Measurements from ENCODE around the gene CHRNB1. TPM values are rescaled to one million over a fixed set of nuclear protein-coding genes. Genes with fewer than 3 reads are reported as not detected.

Gene CHRNB1
- total and polyA plus RNA-seq, 10 of the 15 experiments (the other 5 are each of a cell fraction or from before 2014, with no cell fraction given): 5.8 to 14.8 (median 11.3) TPM

GRCh38 chr17:7407485-7408251 is 37.2 kb upstream of the CHRNB1 start, which contains the start of gene NLGN2:
TSS of gene NLGN2 (plus strand) at chr17:7407845. CDS start at chr17:7408256, 411 bp downstream.
- ChIA-PET CTCF (no interaction called here), RAD21 (ENCODE audit: unreplicated experiment) (no interaction called here), SMC1A (ENCODE audit: uncharacterized antibody, unreplicated experiment) (no interaction called here), POLR2A (interaction anchor here (1.4 kb wide), 1 partner anchor 11 kb away, joined by 3 read pairs; no protein-coding TSS in a partner anchor)
- intact Hi-C loops (cut with micrococcal nuclease; ENCODE audit: unreplicated experiment) (no loop called here), in situ Hi-C loops (cut with MboI) (no loop called here)
- no peaks in the 10 kb centered on the region for H3K9me3 ChIP-seq (replicated peaks; ENCODE audit: control insufficient read depth, insufficient read depth, low read length)
- H4K20me1 ChIP-seq (ENCODE audit: control insufficient read depth, insufficient read depth): no peaks in the 10 kb centered on the region
- 55% methylated on average over 4 of the region's 12 CpGs for WGBS (ENCODE audit: insufficient coverage, insufficient replicate concordance, low lambda C conversion rate, missing lambda C conversion rate)
- no peak within 1 kb of the TSS for H3K9ac ChIP-seq (ENCODE audit: control insufficient read depth, insufficient read depth, low read length)
- H3K4me2 ChIP-seq (ENCODE audit: control insufficient read depth, insufficient read depth): no peak within 1 kb of the TSS
- peaks cover 3% of the 10 kb centered on the region; the same call in 1 of the 2 replicates for H3K4me1 ChIP-seq (ENCODE audit: control insufficient read depth, insufficient read depth, low read length)
- H3K79me2 ChIP-seq (ENCODE audit: control insufficient read depth, insufficient read depth, low read length): peaks cover 2% of the 10 kb centered on the region
- H3K36me3 ChIP-seq (ENCODE audit: control insufficient read depth in 2 of 2, insufficient read depth in 2 of 2, low read length in 1 of 2): no peaks in the 10 kb centered on the region
- no peak within 1 kb of the TSS for H2AFZ ChIP-seq (ENCODE audit: control insufficient read depth, low read depth, low read length)
- DNase-seq (ENCODE audit: low read depth, low spot score) (no peak), FAIRE-seq (no peak), ATAC-seq (no peak)
- H3K27ac ChIP-seq (ENCODE audit: control insufficient read depth, insufficient read depth): no peak within 1 kb of the TSS
- no peak within 1 kb of the TSS for H3K4me3 ChIP-seq
- H3K27me3 ChIP-seq (replicated peaks in 1 of 2; ENCODE audit: control insufficient read depth in 2 of 2, insufficient read depth in 2 of 2, low read length in 1 of 2): peaks cover 0 to 6% of the 10 kb centered on the region in 2 experiments; a peak in 2 of 4 replicates
- TF ChIP-seq USF2 (IDR thresholded peaks at IDR 0.05; ENCODE audit: borderline replicate concordance, low read depth, low read length) (no peak), IKZF2 (IDR thresholded peaks at IDR 0.05) (no peak), CTCF (IDR thresholded peaks at IDR 0.05 in 2 of 3, conservative IDR thresholded peaks at IDR 0.05 in 1 of 3; ENCODE audit: control insufficient read depth in 2 of 3, extremely low read depth in 1 of 3, insufficient read depth in 1 of 3, low read depth in 3 of 3, low read length in 3 of 3) (no peak), MAX (IDR thresholded peaks at IDR 0.05; ENCODE audit: low read depth, low read length) (no peak), NRF1 (conservative IDR thresholded peaks at IDR 0.05; ENCODE audit: low read depth, low read length) (no peak), SREBF2 (IDR thresholded peaks at IDR 0.05; ENCODE audit: low read length) (no peak), ETV6 (conservative IDR thresholded peaks at IDR 0.05 in 1 of 2, IDR thresholded peaks at IDR 0.05 in 1 of 2; ENCODE audit: borderline replicate concordance in 1 of 2, low read depth in 1 of 2) (no peak), NR2C2 (IDR thresholded peaks at IDR 0.05; ENCODE audit: borderline replicate concordance, control insufficient read depth, insufficient read length, low read depth) (no peak), ZNF274 (IDR thresholded peaks at IDR 0.05; ENCODE audit: insufficient read depth, insufficient read length) (no peak), MYC (IDR thresholded peaks at IDR 0.05; ENCODE audit: insufficient read depth, insufficient read length, insufficient replicate concordance, low read length, severe bottlenecking) (no peak), REST (IDR thresholded peaks at IDR 0.05; ENCODE audit: low read depth, low read length) (no peak), WRNIP1 (IDR thresholded peaks at IDR 0.05; ENCODE audit: borderline replicate concordance, low read depth, low read length) (no peak)
- no TSS peak for BruUV-seq (replicated peaks)

Measured in GM12878 (cell line).